IPS-18a (cell line): ENCODE results near the gene UTF1.

Experiments used
- H3K27ac ChIP-seq: one replicate; pipeline ENCODE4 v1.5.1; 2013; ENCODE audit warnings: low read length
- H3K27me3 ChIP-seq: one replicate; pipeline ENCODE4 v1.6.1; 2013; ENCODE audit warnings: mild to moderate bottlenecking, low read length; ENCODE audit not compliant: control insufficient read depth, insufficient read depth
- H3K36me3 ChIP-seq: one replicate; pipeline ENCODE4 v1.6.1; 2013; ENCODE audit warnings: low read depth, low read length; ENCODE audit not compliant: control insufficient read depth
- H3K4me1 ChIP-seq: one replicate; pipeline ENCODE4 v1.6.1; 2013; ENCODE audit warnings: low read depth, low read length; ENCODE audit not compliant: control insufficient read depth
- H3K4me3 ChIP-seq: one replicate; pipeline ENCODE4 v1.5.1; 2013; ENCODE audit warnings: low read length
- H3K9ac ChIP-seq: one replicate; pipeline ENCODE4 v1.6.1; 2013; ENCODE audit warnings: mild to moderate bottlenecking, low read length, moderate library complexity
- H3K9me3 ChIP-seq: one replicate; pipeline ENCODE4 v1.6.1; 2013; ENCODE audit warnings: low read depth, low read length; ENCODE audit not compliant: control insufficient read depth

UTF1 gene

DNA sequence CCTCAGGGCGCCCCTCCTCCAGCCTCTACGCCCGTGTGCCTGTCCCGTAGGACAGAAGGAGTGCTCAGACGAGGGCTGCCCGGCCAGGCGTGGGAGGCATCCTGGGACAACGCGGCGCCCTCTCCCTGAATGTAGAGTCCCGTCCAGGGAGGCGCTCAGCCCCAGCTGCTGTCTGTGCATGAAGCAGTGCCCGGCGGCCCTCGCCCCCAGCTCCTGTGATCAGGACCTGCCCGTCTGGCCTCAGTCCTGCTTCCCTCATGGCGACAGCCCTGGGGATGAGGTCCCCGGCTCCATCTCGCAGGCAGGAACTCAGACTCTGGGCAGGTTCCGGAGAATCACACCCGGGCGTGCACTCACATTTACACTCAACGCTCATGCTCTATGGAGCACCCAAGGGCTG is 24.9 kb upstream of the UTF1 start:
- no peak overlapping the region for H3K4me3 ChIP-seq
- no peaks in the 10 kb centered on the region for H3K27me3 ChIP-seq
- H3K4me1 ChIP-seq: no peaks in the 10 kb centered on the region
- H3K27ac ChIP-seq: no peak overlapping the region
- H3K9me3 ChIP-seq: no peaks in the 10 kb centered on the region
- H3K9ac ChIP-seq: no peak overlapping the region
- H3K36me3 ChIP-seq: no peaks in the 10 kb centered on the region

- H3K27ac ChIP-seq: no peak overlapping the region
- no peak overlapping the region for H3K9ac ChIP-seq
- no peaks in the 10 kb centered on the region for H3K4me1 ChIP-seq
- no peak overlapping the region for H3K4me3 ChIP-seq
- no peaks in the 10 kb centered on the region for H3K27me3 ChIP-seq
- no peaks in the 10 kb centered on the region for H3K9me3 ChIP-seq
- H3K36me3 ChIP-seq: no peaks in the 10 kb centered on the region
Observed at GRCh38 chr10:133206356-133207040, 23.5 kb upstream of the UTF1 start.

- Histone ChIP-seq H3K4me3 (no peak overlapping the region), H3K27ac (no peak overlapping the region), H3K4me1 (no peaks in the 10 kb centered on the region), H3K9ac (no peak overlapping the region), H3K36me3 (no peaks in the 10 kb centered on the region), H3K9me3 (no peaks in the 10 kb centered on the region), H3K27me3 (no peaks in the 10 kb centered on the region)
Observed at GRCh38 chr10:133207041-133207600, 22.9 kb upstream of the UTF1 start.

- no peak overlapping the region for H3K27ac ChIP-seq
- no peaks in the 10 kb centered on the region for H3K36me3 ChIP-seq
- H3K9ac ChIP-seq: no peak overlapping the region
- H3K4me1 ChIP-seq: no peaks in the 10 kb centered on the region
- H3K9me3 ChIP-seq: no peaks in the 10 kb centered on the region
- no peak overlapping the region for H3K4me3 ChIP-seq
- no peaks in the 10 kb centered on the region for H3K27me3 ChIP-seq
Observed at GRCh38 chr10:133207627-133208026, 22.4 kb upstream of the UTF1 start.

DNA sequence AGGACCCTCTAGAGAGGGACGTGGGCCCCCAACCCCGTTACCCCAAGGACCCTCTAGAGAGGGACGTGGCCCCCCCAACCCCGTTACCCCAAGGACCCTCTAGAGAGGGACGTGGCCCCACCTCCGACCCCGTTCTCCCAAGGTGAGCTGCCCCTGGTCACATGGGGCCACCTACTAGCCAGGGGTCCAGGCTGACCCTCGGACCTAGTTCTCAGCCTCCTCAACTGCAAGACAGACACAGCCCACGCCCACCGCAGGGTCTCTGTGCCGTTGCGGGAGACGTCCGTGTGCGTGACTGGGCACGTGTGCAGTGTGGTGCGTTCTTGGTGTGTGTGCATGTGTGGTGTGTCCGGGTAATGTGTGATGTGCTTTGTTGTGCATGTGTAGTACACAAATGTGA is 21.6 kb upstream of the UTF1 start:
- Histone ChIP-seq H3K36me3 (no peaks in the 10 kb centered on the region), H3K9me3 (no peaks in the 10 kb centered on the region), H3K27ac (no peak overlapping the region), H3K4me3 (no peak overlapping the region), H3K4me1 (no peaks in the 10 kb centered on the region), H3K27me3 (no peaks in the 10 kb centered on the region), H3K9ac (no peak overlapping the region)

DNA sequence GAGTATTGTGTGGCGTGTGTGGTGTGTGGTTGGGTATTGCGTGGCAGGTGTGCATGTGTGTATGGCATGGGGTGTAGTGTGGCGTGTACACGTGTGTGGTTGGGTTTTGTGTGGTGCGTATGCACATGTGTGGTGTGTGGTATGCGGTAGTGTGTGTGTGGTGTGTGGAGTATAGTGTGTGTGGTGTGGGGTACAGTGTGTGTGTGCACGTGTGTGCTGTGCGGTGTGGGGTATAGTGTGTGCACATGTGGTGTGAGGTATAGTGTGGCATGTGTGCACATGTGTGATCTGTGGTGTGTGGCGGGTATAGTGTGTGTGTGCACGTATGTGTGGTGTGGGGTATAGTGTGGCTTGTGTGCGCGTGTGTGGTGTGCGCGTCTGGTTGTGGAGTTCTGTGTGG is 20.9 kb upstream of the UTF1 start:
- Histone ChIP-seq H3K4me1 (no peaks in the 10 kb centered on the region), H3K9me3 (no peaks in the 10 kb centered on the region), H3K27ac (no peak overlapping the region), H3K4me3 (no peak overlapping the region), H3K9ac (no peak overlapping the region), H3K36me3 (no peaks in the 10 kb centered on the region), H3K27me3 (no peaks in the 10 kb centered on the region)

DNA sequence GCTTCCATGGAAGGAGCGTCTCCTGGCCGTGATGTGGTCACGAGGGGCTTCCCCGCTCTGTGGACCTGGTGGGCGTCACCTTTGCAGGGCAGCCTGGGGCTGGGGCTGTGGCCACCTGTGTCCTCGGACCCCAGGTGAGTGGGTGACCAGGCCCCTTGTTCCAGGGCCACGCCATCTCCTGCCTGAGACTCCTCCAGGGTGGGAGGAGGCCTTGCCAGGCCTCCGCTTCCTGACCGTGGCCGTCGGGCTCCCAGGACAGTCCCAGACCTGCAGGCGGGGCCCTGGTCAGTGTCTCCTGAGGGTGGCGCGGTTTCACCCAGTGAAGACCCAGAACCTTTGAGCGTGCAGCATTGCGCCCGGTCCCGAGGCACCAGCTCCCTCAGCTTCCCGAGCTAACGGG is 20.4 kb upstream of the UTF1 start:
- Histone ChIP-seq H3K9ac (no peak overlapping the region), H3K36me3 (no peaks in the 10 kb centered on the region), H3K27ac (no peak overlapping the region), H3K27me3 (no peaks in the 10 kb centered on the region), H3K4me1 (no peaks in the 10 kb centered on the region), H3K4me3 (no peak overlapping the region), H3K9me3 (no peaks in the 10 kb centered on the region)

DNA sequence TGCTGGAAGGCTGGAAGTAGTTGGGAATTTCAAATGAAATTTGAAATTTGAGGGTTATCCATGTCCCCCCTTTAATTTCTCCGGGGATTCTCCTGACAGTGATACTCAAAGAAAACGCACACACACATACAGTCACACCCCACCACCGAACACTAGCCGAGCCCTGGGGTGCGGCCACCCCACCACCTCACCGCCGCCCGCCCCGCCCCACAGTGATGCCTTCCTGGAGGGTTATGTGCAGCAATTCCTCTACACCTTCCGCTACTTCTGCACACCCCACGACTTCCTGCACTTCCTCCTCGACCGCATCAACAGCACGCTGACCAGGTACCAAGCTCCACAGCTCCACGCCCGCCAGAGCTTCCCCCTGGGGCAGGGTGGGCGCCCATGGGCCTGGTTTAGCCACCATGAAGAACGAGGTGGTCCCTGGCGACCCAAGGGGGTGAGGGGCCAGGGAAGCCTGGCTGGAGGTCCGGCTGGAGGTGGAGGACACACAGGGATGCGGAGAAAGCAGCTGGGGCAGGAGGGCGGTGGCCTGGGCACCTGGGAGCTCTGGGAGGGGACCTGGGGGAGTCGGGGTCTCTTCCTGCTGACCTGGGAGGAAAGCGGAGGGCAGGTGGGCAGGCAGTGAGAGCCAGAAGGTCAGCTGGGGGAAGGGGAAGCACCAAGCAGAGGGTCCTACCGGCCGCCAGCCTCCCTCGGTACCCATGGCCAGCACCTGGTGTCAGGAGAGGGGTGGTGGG is 19.4 kb upstream of the UTF1 start:
- Histone ChIP-seq H3K4me1 (no peaks in the 10 kb centered on the region), H3K4me3 (no peak overlapping the region), H3K27ac (no peak overlapping the region), H3K36me3 (no peaks in the 10 kb centered on the region), H3K27me3 (no peaks in the 10 kb centered on the region), H3K9me3 (no peaks in the 10 kb centered on the region), H3K9ac (no peak overlapping the region)

DNA sequence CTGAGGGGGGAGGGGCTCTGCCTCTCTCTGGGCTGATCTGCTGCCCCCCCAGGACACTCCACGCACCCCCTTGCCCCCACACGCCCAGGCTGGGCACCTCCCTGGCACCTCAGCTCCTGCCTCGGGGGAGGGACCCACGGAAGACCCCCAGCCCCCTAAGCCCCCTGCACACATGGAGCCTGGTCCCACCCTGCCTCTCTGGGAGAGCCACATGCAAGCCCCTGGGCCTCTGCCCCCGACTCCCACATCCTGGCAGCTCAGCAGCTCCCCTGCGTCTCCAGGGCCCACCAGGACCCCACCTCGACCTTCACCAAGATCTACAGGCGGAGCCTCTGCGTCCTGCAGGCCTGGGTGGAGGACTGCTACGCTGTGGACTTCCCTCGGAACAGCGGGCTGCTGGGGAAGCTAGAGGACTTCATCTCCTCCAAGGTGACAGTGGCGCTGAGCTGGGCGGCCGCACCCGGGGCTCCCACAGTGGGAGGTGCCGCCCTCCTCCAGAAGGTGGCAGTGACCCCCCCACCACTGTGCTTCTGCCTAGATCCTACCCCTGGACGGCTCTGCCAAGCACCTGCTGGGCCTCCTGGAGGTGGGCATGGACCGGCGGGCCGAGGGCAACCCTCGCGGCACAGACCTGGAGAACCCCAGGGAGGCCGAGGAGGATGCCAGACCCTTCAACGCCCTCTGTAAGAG is 18.7 kb upstream of the UTF1 start:
- Histone ChIP-seq H3K9me3 (no peaks in the 10 kb centered on the region), H3K4me3 (no peak overlapping the region), H3K9ac (no peak overlapping the region), H3K27me3 (no peaks in the 10 kb centered on the region), H3K27ac (no peak overlapping the region), H3K36me3 (no peaks in the 10 kb centered on the region), H3K4me1 (no peaks in the 10 kb centered on the region)

GRCh38 chr10:133211959-133212852 is 17.8 kb upstream of the UTF1 start:
- H3K4me3 ChIP-seq: no peak overlapping the region
- H3K9me3 ChIP-seq: no peaks in the 10 kb centered on the region
- no peaks in the 10 kb centered on the region for H3K36me3 ChIP-seq

More at GRCh38 chr10:133211959-133212852, 17.8 kb upstream of the UTF1 start:
- H3K4me1 ChIP-seq: no peaks in the 10 kb centered on the region
- H3K9ac ChIP-seq: no peak overlapping the region
- H3K27ac ChIP-seq: no peak overlapping the region
- no peaks in the 10 kb centered on the region for H3K27me3 ChIP-seq
